K562 (cell line): ENCODE measurements around the gene ANO10. TPM values are rescaled to one million over a fixed set of nuclear protein-coding genes. Genes with fewer than 3 reads are reported as not detected.

ENCODE experiments used
- ATAC-seq: fragments of 200-7000 bp; cut with Tn5 transposase; 3 replicates; pipeline ENCODE4 v1.9.1; 2020; ENCODE audit warnings: moderate library complexity
- BruUV-seq: library from RNA; stranded (reverse); fragments of 400-500 nt; replicated peaks from 2 replicates; lab custom pipeline; 2021; lab: Mats Ljungman, UMichigan
- CTCF ChIA-PET: fragments of 300-600 bp; formaldehyde crosslinking; extraction: SDS; loops from one replicate; lab custom pipeline; 2021; ENCODE audit warnings: low intra/inter-chr PET ratio; lab: Yijun Ruan, JAX
- POLR2A ChIA-PET: fragments of 300-600, 350-650 bp; sonication (Branson Sonifier 250); formaldehyde crosslinking; extraction: SDS; loops from one replicate; lab custom pipeline; 2021; ENCODE audit warnings: antibody characterized with exemption, inconsistent platforms; lab: Yijun Ruan, JAX
- DNase-seq, 4 experiments: peaks; one replicate each; pipeline versions ENCODE4 v3.0.0 to v3.0.0-alpha.2; 2011 to 2018; ENCODE audit warnings: low spot score in 3 of 4, mixed read lengths in 3 of 4; ENCODE audit errors: extremely low read depth in 1 of 4
- FAIRE-seq: peaks from 2 replicates; lab custom pipeline; 2011; peaks lifted over from hg19 to GRCh38; lab: Jason Lieb, UNC
- H2AFZ ChIP-seq: 2 replicates; pipeline ENCODE4 v1.6.0; 2011; ENCODE audit warnings: low read depth, low read length, control low read depth, inconsistent platforms
- H3K27ac ChIP-seq: fragments of 200-600 bp; 3 replicates; pipeline ENCODE4 v1.8.0; 2011; ENCODE audit warnings: low read depth, mild to moderate bottlenecking, control low read depth, inconsistent platforms, low read length, moderate library complexity, mixed read lengths; ENCODE audit errors: extremely low read depth
- H3K27me3 ChIP-seq, 2 experiments: fragments of 300-600 bp in 1 of 2; 2 replicates in 1 of 2; 3 replicates in 1 of 2; pipeline versions ENCODE4 v1.6.0 to v1.8.0; 2011; ENCODE audit warnings: inconsistent platforms in 2 of 2, low read length in 2 of 2, mild to moderate bottlenecking in 1 of 2, mixed read lengths in 1 of 2, moderate library complexity in 1 of 2; ENCODE audit not compliant: control insufficient read depth in 2 of 2, insufficient read depth in 2 of 2
- H3K36me3 ChIP-seq: fragments of 300-600 bp; 3 replicates; pipeline ENCODE4 v1.8.0; 2011; ENCODE audit warnings: mild to moderate bottlenecking, low read length, inconsistent platforms; ENCODE audit not compliant: control insufficient read depth, insufficient read depth
- H3K4me1 ChIP-seq, 2 experiments: fragments of 200-600 bp in 1 of 2; replicated peaks in 1 of 2; 2 replicates in 1 of 2; 3 replicates in 1 of 2; pipeline versions ENCODE4 v1.5.1 to v1.8.0; 2011; ENCODE audit warnings: inconsistent platforms in 2 of 2, low read length in 2 of 2, mild to moderate bottlenecking in 1 of 2, mixed read lengths in 1 of 2, moderate library complexity in 1 of 2; ENCODE audit not compliant: control insufficient read depth in 2 of 2, insufficient read depth in 2 of 2
- H3K4me2 ChIP-seq: 2 replicates; pipeline ENCODE4 v1.6.1; 2011; ENCODE audit warnings: low read length, control low read depth, inconsistent platforms, mixed read lengths; ENCODE audit not compliant: insufficient read depth
- H3K4me3 ChIP-seq: fragments of 200-600 bp; sonication (generic), shearing (Covaris generic); 2 replicates; pipeline ENCODE4 v1.5.1; 2016; ENCODE audit warnings: control low read depth, inconsistent platforms
- H3K79me2 ChIP-seq: fragments of 200-600 bp; 3 replicates; pipeline ENCODE4 v1.8.0; 2011; ENCODE audit warnings: low read length, inconsistent platforms; ENCODE audit not compliant: control insufficient read depth, insufficient read depth
- H3K9ac ChIP-seq, 2 experiments: 2 replicates each; pipeline versions ENCODE4 v1.6.0 to v1.6.1; 2011; ENCODE audit warnings: low read depth in 2 of 2, low read length in 2 of 2, control low read depth in 1 of 2, inconsistent platforms in 1 of 2, mild to moderate bottlenecking in 1 of 2, mixed read lengths in 1 of 2; ENCODE audit not compliant: insufficient read depth in 1 of 2
- H3K9me1 ChIP-seq: one replicate; pipeline ENCODE4 v1.6.0; 2011; ENCODE audit warnings: inconsistent platforms, mild to moderate bottlenecking, low read length, moderate library complexity; ENCODE audit not compliant: control insufficient read depth, insufficient read depth
- H3K9me3 ChIP-seq: replicated peaks from 2 replicates; pipeline ENCODE4 v1.5.1; 2011; ENCODE audit warnings: low read depth, low read length, inconsistent platforms; ENCODE audit not compliant: control insufficient read depth, insufficient read depth
- H4K20me1 ChIP-seq: replicated peaks from 2 replicates; pipeline ENCODE4 v1.6.1; 2011; ENCODE audit warnings: low read length, inconsistent platforms, mixed read lengths; ENCODE audit not compliant: control insufficient read depth, insufficient read depth
- HDGF ChIP-seq: fragments of 450-650 bp; IDR thresholded peaks from 2 replicates; pipeline ENCODE4 v1.6.1; 2016
- MEF2D ChIP-seq: conservative IDR thresholded peaks from 2 replicates; pipeline ENCODE4 v1.6.1; 2016; ENCODE audit warnings: low read depth, missing genetic modification characterization, missing compliant biosample characterization
- TSC22D4 ChIP-seq: fragments of 450-650 bp; IDR thresholded peaks from 2 replicates; pipeline ENCODE4 v1.6.1; 2016; ENCODE audit warnings: missing genetic modification characterization, missing biosample characterization, control low read depth
- WGBS: fragments of 100-300 bp; shearing (Covaris generic); methylation state at CpG from one replicate; pipeline ENCODE4 v1.1.6; 2016; ENCODE audit warnings: low coverage, mixed read lengths; ENCODE audit not compliant: insufficient coverage; ENCODE audit errors: missing lambda C conversion rate; 5-methylcytosine and 5-hydroxymethylcytosine counted together
- in situ Hi-C: fragments of 300-500 bp; cut with MboI; formaldehyde crosslinking; loops from 4 replicates; pipeline ENCODE4 v1.15.0; 2018; ENCODE audit warnings: inconsistent platforms, mixed read lengths
- intact Hi-C: fragments of 100-400 bp; cut with micrococcal nuclease; formaldehyde crosslinking; loops from 2 replicates; pipeline ENCODE4 v1.14.2; 2022
- polyA plus RNA-seq, 8 experiments: library from polyadenylated mRNA; depleted of rRNA in 4 of 8; stranded (reverse) in 5 of 8; unstranded in 3 of 8; fragments of >200 nt; fragmentation: Nextera tagmentation in 2 of 8; fragmentation: Illumina TruSeq in 1 of 8; extraction: Ambion mirVana in 2 of 8; extraction: Trizol in 1 of 8; gene quantifications; 2 replicates each; pipeline versions ENCODE4 v1.2.1 to v1.2.3, GENCODE V29; 2011 to 2014; ENCODE audit warnings: inconsistent platforms in 1 of 8, missing spikeins in 1 of 8
- total RNA-seq, 7 experiments: library from RNA; depleted of rRNA in 6 of 7; stranded (reverse); fragments of >200 nt in 6 of 7; fragmentation: Illumina TruSeq in 2 of 7; extraction: Trizol in 2 of 7; gene quantifications; 2 replicates each; pipeline versions ENCODE4 v1.2.1 to v1.2.3, GENCODE V29; 2011 to 2021; ENCODE audit warnings: low replicate concordance in 1 of 7
- TF ChIP-seq, protein P1 (sequence below): sonication (generic); IDR thresholded peaks from 2 replicates; pipeline ENCODE4 v1.6.1; 2016
- TF ChIP-seq, protein P2 (sequence below): fragments of 450-650 bp; IDR thresholded peaks from 2 replicates; pipeline ENCODE4 v1.6.1; 2016; ENCODE audit warnings: low read depth, mild to moderate bottlenecking, moderate library complexity
- TF ChIP-seq, protein P3 (sequence below): fragments of 250-450 bp; sonication (Bioruptor Pico); IDR thresholded peaks from 2 replicates; pipeline ENCODE4 v1.8.0; 2021; ENCODE audit warnings: moderate library complexity, mild to moderate bottlenecking, inconsistent platforms

ANO10 gene
- total and polyA plus RNA-seq, 9 of the 15 experiments (the other 6 are each of a cell fraction or from before 2014, with no cell fraction given) = 6.4 to 46.0 (median 32.3) TPM

DNA sequence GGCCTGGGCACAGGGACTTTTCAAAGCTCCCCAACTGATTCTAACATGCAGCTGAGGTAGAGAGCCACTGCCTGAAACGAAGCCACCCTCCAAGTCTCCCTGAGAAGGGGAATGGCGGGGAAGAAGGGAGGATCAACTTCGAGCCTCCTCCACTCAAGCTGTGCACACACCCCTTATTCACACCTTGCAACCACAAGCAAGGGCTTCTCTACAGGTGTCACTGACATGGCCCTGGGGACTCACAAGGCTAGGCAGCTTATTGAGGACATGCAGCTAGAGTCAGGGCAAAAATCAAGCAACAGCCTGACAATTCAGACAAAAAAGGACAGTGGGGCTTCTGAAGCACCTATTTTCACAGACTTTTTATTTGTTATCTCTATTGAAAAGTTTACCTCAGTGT lies 250.3 kb downstream of the ANO10 start (continued):
- TF ChIP-seq, protein P1, sequence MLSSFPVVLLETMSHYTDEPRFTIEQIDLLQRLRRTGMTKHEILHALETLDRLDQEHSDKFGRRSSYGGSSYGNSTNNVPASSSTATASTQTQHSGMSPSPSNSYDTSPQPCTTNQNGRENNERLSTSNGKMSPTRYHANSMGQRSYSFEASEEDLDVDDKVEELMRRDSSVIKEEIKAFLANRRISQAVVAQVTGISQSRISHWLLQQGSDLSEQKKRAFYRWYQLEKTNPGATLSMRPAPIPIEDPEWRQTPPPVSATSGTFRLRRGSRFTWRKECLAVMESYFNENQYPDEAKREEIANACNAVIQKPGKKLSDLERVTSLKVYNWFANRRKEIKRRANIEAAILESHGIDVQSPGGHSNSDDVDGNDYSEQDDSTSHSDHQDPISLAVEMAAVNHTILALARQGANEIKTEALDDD = no peak
- TF ChIP-seq, protein P2, sequence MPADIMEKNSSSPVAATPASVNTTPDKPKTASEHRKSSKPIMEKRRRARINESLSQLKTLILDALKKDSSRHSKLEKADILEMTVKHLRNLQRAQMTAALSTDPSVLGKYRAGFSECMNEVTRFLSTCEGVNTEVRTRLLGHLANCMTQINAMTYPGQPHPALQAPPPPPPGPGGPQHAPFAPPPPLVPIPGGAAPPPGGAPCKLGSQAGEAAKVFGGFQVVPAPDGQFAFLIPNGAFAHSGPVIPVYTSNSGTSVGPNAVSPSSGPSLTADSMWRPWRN = no peak
- TF ChIP-seq, protein P3, sequence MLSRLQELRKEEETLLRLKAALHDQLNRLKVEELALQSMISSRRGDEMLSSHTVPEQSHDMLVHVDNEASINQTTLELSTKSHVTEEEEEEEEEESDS (CRISPR knock-in tag) = no peak
- TF ChIP-seq HDGF (no peak), TSC22D4 (tag) (no peak)

DNA sequence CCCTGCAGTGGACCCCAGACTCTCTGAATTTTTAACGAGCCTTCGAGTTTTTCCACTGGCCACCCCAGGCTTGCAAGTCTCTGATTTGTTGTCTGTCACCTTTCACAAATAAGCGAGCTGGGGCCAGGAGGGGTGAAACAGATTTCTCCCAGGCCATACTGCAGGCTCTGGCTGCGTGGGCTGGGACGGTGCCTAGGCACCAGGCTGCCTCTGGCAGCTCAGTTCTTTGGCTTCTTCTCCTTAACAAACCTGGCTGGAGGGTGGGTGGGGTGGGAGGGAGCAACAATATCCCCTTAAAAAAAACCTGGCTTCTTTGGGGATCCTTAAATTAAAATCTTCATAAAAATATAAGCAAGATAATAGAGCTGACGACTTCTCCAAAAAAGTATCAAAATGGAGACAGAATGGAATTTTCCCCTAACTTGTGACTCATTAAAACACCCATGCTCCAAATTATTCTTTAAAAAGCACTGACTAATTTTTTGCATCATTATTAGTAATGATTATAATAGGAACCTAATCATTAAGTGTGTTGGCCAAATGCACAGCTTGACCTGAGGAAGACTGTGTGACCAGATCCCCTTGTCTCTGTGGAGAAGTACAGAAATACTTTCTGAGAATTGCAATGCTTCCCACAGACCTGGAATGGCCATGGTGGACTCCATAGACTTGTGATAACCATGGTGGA lies 251.4 kb downstream of the ANO10 start:
- 54% methylated on average over 6 of the region's 6 CpGs for WGBS
- Histone ChIP-seq H3K9me3 (no peaks in the 10 kb centered on the region), H3K36me3 (no peaks in the 10 kb centered on the region; the same call in 2 of the 3 replicates), H3K79me2 (no peaks in the 10 kb centered on the region), H3K4me3 (no peak overlapping the region), H3K4me2 (no peak overlapping the region), H2AFZ (no peak overlapping the region), H3K4me1 (peaks cover 0 to 9% of the 10 kb centered on the region in 2 experiments; a peak in 1 of 5 replicates), H3K27ac (no peak overlapping the region), H3K27me3 (no peaks in the 10 kb centered on the region), H3K9me1 (peaks cover 4% of the 10 kb centered on the region), H4K20me1 (peaks cover 9% of the 10 kb centered on the region), H3K9ac (no peak overlapping the region)
- no peak for TF ChIP-seq MEF2D
- no peak for ATAC-seq
- no peak for DNase-seq
- intact Hi-C loops = no loop called here
- in situ Hi-C loops = no loop called here
- no peak for FAIRE-seq
- BruUV-seq = no TSS peak
- ChIA-PET POLR2A (interaction anchor here (0.6 to 1.0 kb wide), 2 partner anchors 209 to 421 kb away, joined by 3 read pairs; no protein-coding TSS in a partner anchor), CTCF (no interaction called here)
